Tibial nerve (tissue), 4 donors: ENCODE data around the gene PANK3. TPM values are rescaled to one million over a fixed set of nuclear protein-coding genes. Genes with fewer than 3 reads are reported as not detected.

Source experiments
- DNase-seq, 2 donors: peaks; one replicate each; pipeline ENCODE4 v3.0.0-alpha.2; 2019; ENCODE audit warnings: low spot score in 2 of 2
- H3K27ac ChIP-seq, 4 donors: fragments of 200-600 bp; sonication (generic) in 3 of 4; one replicate each; pipeline ENCODE4 v1.5.1; 2017 to 2019; ENCODE audit warnings: mild to moderate bottlenecking in 1 of 4
- H3K27me3 ChIP-seq, 2 donors: fragments of 200-600 bp; sonication (generic) in 1 of 2; one replicate each; pipeline versions ENCODE4 v1.5.1 to v1.6.0; 2017 to 2019
- H3K36me3 ChIP-seq, 3 donors: fragments of 200-600 bp; sonication (generic); one replicate each; pipeline ENCODE4 v1.5.1; 2018 to 2019
- H3K4me1 ChIP-seq, 4 donors: fragments of 200-600 bp; sonication (generic) in 3 of 4; one replicate each; pipeline ENCODE4 v1.5.1; 2017 to 2019
- H3K4me3 ChIP-seq, 4 donors: fragments of 200-600 bp; sonication (generic) in 3 of 4; one replicate each; pipeline ENCODE4 v1.5.1; 2017 to 2019; ENCODE audit warnings: mild to moderate bottlenecking in 1 of 4, moderate library complexity in 1 of 4
- H3K9me3 ChIP-seq, 4 donors: fragments of 200-600 bp; sonication (generic) in 3 of 4; one replicate each; pipeline ENCODE4 v1.5.1; 2017 to 2019
- EP300 ChIP-seq, 2 donors: sonication (generic); formaldehyde crosslinking; IDR thresholded peaks; one replicate each; pipeline ENCODE4 v1.6.1; 2017; ENCODE audit warnings: antibody characterized with exemption in 2 of 2, mild to moderate bottlenecking in 1 of 2
- POLR2A ChIP-seq, 2 donors: fragments of 450-650 bp; IDR thresholded peaks; one replicate each; pipeline ENCODE4 v1.6.1; 2017; ENCODE audit warnings: antibody characterized with exemption in 2 of 2, mild to moderate bottlenecking in 2 of 2, moderate library complexity in 2 of 2
- WGBS, 2 donors: methylation state at CpG; one replicate each; pipeline ENCODE4 v1.1.5; 2018; 5-methylcytosine and 5-hydroxymethylcytosine counted together
- total RNA-seq, 4 donors: library from RNA; depleted of rRNA; stranded (reverse); fragments of >200 nt; gene quantifications; one replicate each; pipeline ENCODE4 v1.1.0, GENCODE V29; 2016
- TF ChIP-seq, protein P1 (sequence below), 5 experiments: fragments of 200-600 bp in 3 of 5; fragments of 450-650 bp in 2 of 5; sonication (generic) in 3 of 5; IDR thresholded peaks; one replicate each; pipeline ENCODE4 v1.5.1; 2016 to 2019; ENCODE audit warnings: antibody characterized with exemption in 5 of 5, mild to moderate bottlenecking in 3 of 5, moderate library complexity in 2 of 5

The PANK3 gene
- total RNA-seq, 4 donors from 2014 or later, result 26.9 to 46.3 (median 31.6) TPM

DNA sequence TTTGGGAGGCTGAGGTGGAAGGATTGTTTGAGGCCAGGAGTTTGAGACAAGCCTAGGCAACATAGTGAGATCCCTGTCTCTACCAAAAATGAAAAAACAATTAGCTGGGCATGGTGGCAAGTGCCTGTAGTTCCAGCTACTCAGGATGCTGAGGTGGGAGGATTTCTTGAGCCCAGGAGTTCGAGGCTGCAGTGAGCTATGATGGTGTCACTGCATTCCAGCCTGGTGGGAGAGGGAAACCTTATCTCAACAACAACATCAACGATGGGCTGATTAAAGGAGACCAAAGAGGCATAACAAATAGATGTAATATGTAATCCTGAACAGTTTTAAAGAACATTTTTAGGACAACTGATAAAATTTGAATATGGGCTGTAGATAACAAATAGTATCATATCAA lies 34.2 kb upstream of the PANK3 start:
- no peaks in the 10 kb centered on the region for H3K36me3 ChIP-seq
- H3K27me3 ChIP-seq, result no peaks in the 10 kb centered on the region
- H3K4me1 ChIP-seq, result peaks cover 0 to 3% (median 0%) of the 10 kb centered on the region in 4 donors
- TF ChIP-seq POLR2A (IDR thresholded peaks at IDR 0.05), result no peak
- TF ChIP-seq, protein P1, sequence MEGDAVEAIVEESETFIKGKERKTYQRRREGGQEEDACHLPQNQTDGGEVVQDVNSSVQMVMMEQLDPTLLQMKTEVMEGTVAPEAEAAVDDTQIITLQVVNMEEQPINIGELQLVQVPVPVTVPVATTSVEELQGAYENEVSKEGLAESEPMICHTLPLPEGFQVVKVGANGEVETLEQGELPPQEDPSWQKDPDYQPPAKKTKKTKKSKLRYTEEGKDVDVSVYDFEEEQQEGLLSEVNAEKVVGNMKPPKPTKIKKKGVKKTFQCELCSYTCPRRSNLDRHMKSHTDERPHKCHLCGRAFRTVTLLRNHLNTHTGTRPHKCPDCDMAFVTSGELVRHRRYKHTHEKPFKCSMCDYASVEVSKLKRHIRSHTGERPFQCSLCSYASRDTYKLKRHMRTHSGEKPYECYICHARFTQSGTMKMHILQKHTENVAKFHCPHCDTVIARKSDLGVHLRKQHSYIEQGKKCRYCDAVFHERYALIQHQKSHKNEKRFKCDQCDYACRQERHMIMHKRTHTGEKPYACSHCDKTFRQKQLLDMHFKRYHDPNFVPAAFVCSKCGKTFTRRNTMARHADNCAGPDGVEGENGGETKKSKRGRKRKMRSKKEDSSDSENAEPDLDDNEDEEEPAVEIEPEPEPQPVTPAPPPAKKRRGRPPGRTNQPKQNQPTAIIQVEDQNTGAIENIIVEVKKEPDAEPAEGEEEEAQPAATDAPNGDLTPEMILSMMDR (IDR thresholded peaks at IDR 0.05), result no peak
- TF ChIP-seq EP300 (IDR thresholded peaks at IDR 0.05), result no peak
- H3K4me3 ChIP-seq, result no peak overlapping the region
- 67 to 83% methylated on average over 2 of the region's 2 CpGs for WGBS, 2 donors
- H3K27ac ChIP-seq, result no peak overlapping the region
- H3K9me3 ChIP-seq, result no peaks in the 10 kb centered on the region
- DNase-seq, result no peak

DNA sequence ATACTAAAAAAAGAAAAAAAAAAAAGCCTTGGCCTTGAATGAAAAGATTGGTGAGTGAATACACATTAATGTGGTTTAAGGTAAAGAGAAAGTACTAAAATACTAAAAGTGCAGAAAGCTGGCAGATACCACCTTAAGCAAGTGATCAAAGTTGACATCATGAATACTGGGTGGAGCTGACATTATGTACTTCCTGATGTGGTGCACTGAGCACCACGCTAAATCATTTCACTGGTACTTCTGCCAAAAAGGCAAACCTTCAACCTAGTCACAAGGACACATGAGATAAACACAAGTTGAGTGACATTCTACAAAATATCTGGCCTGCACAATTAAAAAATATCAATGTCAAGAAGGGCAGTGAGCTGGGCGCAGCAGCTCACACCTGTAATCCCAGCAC lies 33.8 kb upstream of the PANK3 start:
- H3K9me3 ChIP-seq, result no peaks in the 10 kb centered on the region
- peaks cover 0 to 3% (median 0%) of the 10 kb centered on the region in 4 donors for H3K4me1 ChIP-seq
- TF ChIP-seq POLR2A (IDR thresholded peaks at IDR 0.05) (no peak), EP300 (IDR thresholded peaks at IDR 0.05) (no peak)
- TF ChIP-seq, protein P1 (IDR thresholded peaks at IDR 0.05), result no peak
- no peak overlapping the region for H3K27ac ChIP-seq
- no peaks in the 10 kb centered on the region for H3K36me3 ChIP-seq
- H3K4me3 ChIP-seq, result no peak overlapping the region
- no peak for DNase-seq
- H3K27me3 ChIP-seq, result no peaks in the 10 kb centered on the region
- WGBS, 2 donors, result 37 to 60% methylated on average over 2 of the region's 2 CpGs

DNA sequence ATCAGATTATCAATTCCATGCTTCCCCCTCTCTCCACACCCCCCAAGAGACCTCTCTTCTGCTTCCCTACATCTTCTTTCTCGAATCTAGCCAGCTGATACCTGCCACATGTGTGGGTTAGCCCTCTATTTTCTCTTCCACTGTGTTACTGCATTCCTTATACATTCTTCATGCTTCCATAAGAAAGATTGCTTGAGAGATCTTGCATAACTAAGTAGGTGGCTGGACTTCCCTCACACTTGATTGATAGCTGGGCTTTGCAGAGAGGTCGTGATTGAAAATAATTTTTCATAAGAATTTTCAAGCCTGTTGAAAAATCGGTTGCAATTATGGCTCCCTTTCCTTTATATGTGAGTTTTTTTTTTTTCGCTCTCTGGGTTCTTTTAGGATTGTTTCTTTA lies 33.0 kb upstream of the PANK3 start:
- Histone ChIP-seq H3K36me3 (no peaks in the 10 kb centered on the region), H3K27me3 (no peaks in the 10 kb centered on the region), H3K4me3 (no peak overlapping the region), H3K9me3 (no peaks in the 10 kb centered on the region), H3K27ac (no peak overlapping the region), H3K4me1 (peaks cover 0 to 3% (median 0%) of the 10 kb centered on the region in 4 donors)
- 63 to 65% methylated on average over 4 of the region's 4 CpGs for WGBS, 2 donors
- TF ChIP-seq POLR2A (IDR thresholded peaks at IDR 0.05) (no peak), EP300 (IDR thresholded peaks at IDR 0.05) (no peak)
- TF ChIP-seq, protein P1 (IDR thresholded peaks at IDR 0.05), result no peak
- no peak for DNase-seq

DNA sequence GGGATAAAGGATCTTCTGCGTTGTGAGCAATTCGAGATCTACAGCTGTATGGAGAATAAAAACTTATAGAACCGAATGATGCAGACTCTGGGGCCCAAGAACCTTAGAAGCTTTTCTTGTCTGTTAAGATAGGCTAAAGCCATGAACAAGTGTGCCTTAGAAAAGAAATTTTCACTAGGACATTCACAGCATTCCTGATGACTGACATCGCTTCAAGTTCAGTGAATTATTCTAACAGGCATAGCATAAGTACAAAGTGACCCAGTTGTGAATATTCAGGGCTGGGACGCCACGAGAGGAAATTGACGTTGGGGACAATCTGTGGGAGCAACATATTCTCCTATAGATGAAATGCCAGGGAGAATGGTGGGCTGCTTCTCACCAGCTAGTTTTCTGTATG lies 32.0 kb upstream of the PANK3 start:
- Histone ChIP-seq H3K36me3 (no peaks in the 10 kb centered on the region), H3K4me1 (peaks cover 0 to 3% (median 0%) of the 10 kb centered on the region in 4 donors), H3K27me3 (no peaks in the 10 kb centered on the region), H3K9me3 (no peaks in the 10 kb centered on the region), H3K4me3 (no peak overlapping the region), H3K27ac (peak overlapping the region in 2 of 4 donors; percentile 22 to 46)
- 27 to 33% methylated on average over 7 of the region's 7 CpGs for WGBS, 2 donors
- DNase-seq, result no peak
- TF ChIP-seq EP300 (IDR thresholded peaks at IDR 0.05) (no peak), POLR2A (IDR thresholded peaks at IDR 0.05) (no peak)
- TF ChIP-seq, protein P1 (IDR thresholded peaks at IDR 0.05), result no peak

DNA sequence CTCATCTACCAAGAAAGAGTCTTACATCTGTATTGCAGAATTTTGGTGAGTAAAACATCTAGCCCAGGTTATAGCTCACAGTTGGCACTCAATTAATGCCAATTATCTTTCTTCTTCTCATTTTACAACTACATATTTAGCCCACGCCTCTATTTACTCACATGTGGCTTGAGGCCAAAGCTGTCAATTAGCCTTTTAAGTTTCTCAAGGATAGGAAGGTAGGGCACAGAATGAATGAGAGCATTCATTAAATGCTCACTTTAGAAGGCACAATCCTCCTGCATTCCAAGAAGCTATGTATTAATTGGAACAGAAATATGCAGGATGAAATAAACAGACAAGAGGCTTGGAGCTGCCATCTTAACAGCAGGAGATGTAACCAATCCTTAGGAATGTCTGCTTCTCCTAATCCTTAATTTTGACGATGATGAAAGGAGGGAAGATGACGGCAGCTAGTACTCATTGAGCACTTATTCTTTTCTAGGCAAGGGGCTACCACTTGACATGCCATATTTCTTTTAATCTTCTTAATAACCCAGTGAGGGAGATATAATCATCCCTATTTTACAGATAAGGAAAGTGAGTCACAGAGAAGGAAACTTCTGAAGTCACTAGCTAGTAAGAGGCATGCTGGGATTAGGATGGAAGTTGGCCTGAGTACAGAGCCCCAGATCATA lies 30.8 kb upstream of the PANK3 start:
- no peak for DNase-seq
- no peak overlapping the region for H3K4me3 ChIP-seq
- H3K27ac ChIP-seq, result no peak overlapping the region
- no peaks in the 10 kb centered on the region for H3K9me3 ChIP-seq
- no peaks in the 10 kb centered on the region for H3K36me3 ChIP-seq
- no peaks in the 10 kb centered on the region for H3K27me3 ChIP-seq
- WGBS, 2 donors, result 66 to 78% methylated on average over 3 of the region's 3 CpGs
- H3K4me1 ChIP-seq, result peaks cover 0 to 3% (median 0%) of the 10 kb centered on the region in 4 donors
- TF ChIP-seq EP300 (IDR thresholded peaks at IDR 0.05), result no peak
- TF ChIP-seq POLR2A (IDR thresholded peaks at IDR 0.05), result no peak
- TF ChIP-seq, protein P1 (IDR thresholded peaks at IDR 0.05), result no peak
